Activated CD4-positive, CD25-positive, alpha-beta regulatory T cell treated with anti-CD3 and anti-CD28 coated beads, Interleukin-2, amount 50 U/mL, for 24 hours (primary cell): ENCODE measurements around the gene C15orf61.

Source experiments
- ATAC-seq, 2 donors: fragments of 150-1000 bp; cut with Tn5 transposase; one replicate each; pipeline ENCODE4 v1.10.0; 2021; ENCODE audit warnings: mild to moderate bottlenecking in 1 of 2, moderate library complexity in 1 of 2

The C15orf61 gene

DNA sequence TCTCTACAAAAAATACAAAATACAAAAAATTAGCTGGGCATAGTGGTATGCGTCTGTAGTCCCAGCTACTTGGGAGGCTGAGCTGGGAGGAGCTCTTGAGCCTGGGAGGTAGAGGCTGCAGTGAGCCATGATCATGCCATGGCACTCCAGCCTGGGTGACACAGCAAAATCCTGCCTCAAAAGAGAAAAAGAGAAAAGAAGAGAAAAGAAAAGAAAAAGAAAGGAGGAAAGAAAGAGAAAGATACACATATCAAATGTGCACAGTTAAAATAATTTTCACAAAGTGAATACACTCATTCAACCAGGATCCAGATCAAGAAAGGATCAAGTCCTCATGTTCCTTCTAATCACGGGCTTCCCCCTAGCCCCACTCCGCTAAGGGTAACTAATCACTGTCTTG is 5.8 kb upstream of the C15orf61 start:
- no peak for ATAC-seq

DNA sequence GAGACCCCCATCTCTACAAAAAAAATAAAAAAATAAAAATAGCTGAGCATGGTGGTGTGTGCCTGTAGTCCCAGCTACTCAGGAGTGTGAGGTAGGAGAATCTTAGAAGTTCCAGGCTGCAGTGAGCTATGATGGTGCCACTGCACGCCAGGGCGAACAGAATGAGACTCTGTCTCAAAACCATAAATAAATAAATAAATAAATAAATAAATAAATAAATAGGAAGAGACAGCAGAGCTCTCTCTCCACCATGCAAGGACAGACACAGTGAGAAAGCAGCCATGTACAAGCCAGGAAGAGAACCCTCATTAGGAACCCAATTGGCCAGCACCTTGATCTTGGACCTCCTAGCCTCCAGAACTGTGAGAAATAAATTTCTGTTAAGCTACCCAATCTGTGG is 5.4 kb upstream of the C15orf61 start:
- no peak for ATAC-seq

DNA sequence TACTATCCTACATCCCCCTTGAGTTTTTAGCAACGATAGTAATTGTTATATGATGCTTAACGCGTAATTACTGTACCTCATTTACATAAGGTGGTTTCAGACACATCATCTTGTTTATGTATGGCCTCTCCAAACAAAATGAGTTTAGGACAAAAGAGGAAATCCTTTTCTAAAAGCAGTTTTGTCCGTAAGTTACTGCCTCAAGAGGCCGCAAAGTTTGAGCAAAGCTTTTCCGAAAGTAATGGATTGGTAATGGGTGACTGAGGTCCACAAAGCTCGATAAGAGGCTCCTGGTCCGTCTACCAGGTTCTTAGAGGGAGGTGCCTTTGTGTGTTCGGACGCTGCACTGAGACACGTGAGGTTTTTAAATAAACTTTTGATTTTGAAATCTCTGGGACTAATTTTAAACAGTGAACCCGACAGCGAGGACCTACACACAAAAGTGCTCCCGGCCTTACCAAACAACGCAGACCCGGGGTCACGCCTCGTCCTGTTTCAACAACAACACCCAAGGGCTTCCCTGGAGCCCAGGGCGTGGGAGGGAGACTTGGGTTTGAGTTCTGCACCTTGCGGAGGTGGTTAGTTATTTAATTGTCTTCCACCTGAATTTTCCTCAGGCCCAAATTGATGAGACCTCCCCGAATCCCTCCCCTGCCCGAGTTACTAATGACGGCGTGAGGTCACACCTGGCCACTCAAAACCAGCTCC is 456 bp upstream of the C15orf61 start:
- ATAC-seq, result no peak

DNA sequence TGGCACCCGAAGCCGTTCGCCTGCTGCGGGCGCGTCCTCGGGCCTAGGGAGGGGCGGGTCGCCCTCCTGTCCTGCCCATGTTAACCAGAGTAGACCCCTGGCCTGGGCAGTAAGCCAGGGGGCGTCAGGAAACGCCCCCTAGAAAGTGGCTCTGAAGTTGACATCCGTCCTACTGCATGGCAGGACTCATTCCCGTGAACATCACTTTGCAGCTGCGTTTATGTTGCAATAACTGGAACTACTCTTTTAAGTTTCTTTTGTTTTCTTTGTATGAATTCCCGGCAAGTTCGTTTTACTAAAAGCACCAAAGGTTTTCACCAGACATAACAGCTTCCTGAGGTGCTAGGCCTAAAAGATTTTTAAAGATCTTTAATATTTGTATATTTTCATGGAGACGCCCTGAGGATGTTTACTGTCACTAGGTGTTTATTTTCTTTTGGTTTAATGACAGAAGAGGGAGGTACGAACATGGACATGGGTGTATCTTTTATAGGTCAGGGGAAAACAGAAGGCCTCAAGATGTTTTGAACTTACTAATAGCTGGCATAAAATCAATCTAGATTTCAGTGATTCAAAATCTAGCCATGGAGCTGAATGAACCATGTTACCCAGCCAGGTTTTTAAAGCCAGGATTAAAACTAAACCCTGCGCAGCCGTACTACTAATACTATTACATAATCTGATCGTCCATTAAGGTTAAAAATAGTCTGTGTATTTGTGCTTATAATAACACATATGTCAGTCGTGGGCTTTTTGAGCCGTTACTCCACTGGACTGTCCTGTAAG is 1.0 kb downstream of the C15orf61 start:
- ATAC-seq, result no peak

DNA sequence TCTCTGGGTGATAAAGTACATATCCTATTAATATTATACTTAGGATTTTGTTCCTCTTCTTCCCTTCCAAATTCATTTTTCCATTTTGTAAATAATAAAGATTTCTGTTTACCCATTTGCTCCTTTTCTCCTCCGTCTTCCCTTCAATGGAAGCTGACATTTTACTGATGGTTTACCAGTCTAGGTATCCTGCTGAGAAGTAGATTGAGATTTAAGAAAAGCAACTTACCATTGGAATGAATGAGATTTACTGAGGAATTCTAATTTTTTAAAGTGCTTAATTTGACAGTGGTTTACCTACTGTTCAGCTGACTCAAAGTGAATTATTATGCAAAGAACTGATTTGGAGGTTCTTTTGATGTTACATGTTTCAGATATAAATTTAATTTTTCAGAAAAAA is 2.4 kb downstream of the C15orf61 start:
- ATAC-seq, result no peak

DNA sequence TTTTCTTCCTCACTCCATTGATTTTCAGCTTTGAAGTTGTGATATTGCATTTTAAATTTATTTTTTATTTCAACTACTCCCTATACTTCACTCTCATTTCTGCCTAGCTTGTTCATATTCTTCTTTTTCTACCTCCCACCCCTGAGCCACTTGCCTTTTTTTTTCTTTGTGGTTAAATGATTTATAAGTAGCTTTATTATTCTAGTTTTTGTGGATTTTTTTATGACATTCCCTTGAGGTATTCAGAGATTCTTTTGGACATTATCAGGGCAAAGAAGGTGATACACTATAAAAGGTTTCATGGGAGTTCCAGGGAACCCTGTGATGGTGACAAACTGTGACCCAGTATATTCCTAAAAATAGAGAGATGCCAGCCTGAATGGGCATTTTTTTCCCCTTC is 3.3 kb downstream of the C15orf61 start:
- ATAC-seq, result no peak

DNA sequence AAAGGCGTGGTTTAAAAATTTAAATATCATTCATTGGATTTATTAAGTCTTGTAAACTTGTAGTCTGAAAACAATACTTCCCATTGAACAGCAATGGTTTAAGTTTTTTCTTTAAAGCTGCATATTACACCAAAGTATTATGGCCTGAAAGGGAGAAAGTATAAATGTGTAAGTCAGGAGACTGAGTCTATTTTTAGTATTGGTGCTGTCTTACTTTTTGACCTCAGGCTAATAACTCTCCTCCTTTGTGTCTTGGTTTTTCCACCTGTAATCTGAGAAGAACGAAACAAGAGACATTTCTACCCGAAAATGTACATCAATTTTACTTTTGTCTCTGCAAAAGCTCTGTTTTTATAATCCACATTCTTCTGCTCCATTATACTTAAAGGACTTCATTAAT is 7.6 kb downstream of the C15orf61 start:
- ATAC-seq, result no peak

DNA sequence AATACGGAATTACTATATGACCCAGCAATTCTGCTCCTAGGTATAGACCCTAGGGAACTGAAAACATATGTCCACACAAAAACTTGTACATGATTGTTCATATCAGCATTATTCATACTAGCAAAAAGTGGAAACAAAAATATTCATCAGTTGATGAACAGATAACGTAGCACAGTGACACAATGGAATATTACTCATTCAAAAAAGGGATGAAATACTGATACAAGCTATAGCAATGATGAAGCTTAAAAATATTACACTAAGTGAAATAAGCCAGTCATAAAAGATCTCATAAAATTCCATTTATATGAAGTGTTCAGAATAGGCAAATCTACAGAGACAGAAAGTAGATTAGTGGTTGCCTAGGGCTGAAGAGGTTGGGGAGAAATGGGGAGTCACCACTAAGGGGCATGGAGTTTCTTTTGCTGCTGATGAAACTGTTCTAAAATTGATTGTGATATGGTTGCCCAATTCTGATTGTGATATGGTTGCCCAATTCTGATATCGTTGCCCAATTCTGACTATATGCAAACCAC is 10.5 kb downstream of the C15orf61 start:
- peak; percentile 92 to 97 for ATAC-seq

DNA sequence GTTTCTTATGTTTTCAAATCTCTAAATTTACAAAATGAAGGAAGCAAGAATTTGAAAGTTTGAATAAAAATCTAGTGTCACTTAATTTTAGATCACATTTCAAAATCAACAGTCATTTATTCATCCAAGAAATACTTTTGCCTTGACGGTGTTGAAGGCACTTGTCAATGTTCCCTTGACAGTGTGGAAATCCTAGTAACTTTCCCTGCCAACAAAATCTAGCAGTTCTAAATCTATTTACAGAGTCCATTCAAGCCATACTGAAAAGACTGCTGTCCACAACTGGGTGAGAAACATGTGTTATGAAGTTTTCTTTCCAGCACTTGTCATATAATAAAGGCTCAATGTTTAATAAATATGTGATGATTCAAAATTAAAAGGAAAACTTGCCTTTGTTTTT is 12.9 kb downstream of the C15orf61 start:
- no peak for ATAC-seq

DNA sequence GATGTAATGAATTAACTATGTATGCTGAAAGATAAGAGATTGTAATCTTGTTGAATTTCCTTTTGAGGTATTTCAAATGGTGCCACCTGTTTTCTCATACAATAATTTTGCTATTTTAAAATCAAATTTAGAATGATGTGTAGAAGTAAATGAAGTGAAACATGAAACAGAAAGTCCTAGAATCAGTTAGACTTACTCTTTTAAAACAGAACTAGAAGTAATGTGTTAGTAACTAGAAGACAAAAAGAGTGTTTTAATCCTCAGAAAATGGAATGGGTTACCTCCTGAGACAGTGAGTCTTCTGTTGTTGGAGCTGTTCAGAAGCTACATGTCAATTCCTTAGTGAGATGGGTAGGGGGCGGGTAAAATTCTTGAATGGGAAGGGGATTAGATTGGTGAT is 13.4 kb downstream of the C15orf61 start:
- ATAC-seq, result no peak

DNA sequence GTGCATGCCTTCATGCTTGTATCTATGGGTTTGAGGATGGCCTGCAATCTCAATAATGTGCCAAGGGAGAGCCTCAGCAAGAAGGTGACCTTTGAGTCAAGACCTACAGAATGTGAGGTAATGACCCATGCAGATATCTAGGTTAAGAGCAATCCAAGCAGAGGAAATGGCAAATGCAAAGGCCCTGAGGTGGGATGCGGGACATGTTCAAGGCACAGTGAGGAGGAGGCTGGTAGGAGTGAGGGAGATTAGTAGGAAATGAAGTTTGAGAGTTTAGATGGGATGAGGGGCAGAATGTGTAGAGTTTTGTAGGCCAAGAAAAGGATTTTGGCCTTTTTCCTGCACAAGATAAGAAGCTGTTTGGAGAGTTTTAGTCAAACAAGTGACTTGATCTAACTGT is 16.8 kb downstream of the C15orf61 start:
- no peak for ATAC-seq

DNA sequence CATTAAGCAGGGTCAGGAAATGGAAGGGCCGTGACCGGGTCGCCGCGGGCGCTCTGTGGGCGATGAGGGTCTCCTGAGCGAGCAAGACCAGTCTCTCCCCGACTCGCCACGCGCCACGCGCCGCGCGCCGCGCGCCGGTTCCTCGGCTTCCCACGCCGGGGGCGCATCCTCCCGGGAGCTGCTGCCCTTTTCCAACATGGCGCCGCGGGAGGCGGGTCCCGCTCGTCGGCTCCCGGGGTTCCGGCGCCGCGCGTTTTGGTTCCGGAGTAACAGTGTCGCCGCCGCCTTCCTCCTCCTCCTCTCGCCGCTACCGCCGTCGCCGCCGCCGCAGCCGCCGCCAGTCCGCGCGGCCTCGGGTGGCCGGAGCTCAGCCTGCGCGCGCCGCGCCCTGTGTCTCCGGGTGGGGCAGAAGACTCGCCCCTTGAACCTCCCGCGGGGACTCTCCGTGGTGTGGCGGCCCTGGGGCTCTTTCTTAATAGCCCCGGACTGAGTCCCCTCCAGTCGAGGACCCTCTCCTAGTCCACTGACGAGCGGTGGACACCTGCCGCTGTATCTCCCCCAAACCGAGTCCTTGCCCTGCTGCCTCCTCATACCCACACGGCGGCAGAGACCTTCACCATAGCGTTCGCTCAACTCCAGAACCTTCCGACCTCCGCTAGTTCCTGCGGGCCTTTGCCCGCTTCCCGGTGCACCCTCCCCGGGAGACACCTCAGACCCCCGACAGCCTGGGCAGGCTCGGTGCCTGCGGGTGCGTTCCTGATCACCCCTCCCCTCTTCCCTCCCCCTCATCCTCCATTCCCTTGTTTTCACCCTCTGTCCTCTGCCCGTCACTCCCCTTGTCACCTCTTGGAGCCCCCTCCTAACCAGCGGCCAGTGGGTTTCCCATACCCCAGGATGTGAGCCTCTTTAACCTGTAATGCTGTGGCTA is 21.8 kb downstream of the C15orf61 start, which contains the start of gene MAP2K5:
MAP2K5 (plus strand) TSS at position 284 of the 928 bp plus-strand sequence; CDS start at position 917, 633 bp downstream.
- ATAC-seq, result peak; percentile 68 to 71

DNA sequence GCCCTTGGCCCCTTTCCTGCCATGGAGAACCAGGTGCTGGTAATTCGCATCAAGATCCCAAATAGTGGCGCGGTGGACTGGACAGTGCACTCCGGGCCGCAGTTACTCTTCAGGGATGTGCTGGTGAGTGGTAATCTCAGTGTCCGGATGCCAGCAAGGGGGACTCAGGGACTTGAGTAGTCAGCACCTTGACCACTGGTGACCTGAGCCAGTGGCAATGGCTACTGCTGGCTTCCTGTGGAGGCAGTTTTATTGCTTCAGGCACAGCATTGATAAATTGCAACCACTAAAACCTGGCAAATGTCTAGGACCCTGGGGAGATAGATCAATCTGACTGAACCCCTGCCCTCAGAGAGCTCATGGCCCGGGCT is 22.4 kb downstream of the C15orf61 start:
- ATAC-seq, result no peak

DNA sequence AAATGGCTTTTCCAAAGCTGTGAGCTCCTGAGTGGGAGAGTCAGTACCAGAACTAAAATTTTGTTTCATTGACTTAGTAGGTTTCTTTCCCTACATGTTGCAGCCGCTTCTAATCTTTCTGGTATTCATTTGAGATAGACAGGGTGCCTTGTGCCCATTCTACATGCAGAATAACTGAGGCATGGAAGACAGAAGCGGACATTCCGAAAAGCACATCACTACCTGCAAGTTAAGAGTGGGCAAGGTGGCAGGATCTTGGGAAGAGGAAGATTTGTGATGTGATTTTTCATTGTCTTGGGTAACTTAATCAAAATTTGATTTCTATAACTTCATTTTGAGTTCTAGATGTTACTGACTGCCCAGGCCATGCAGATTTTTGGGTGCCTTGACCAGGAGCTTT is 23.5 kb downstream of the C15orf61 start:
- no peak for ATAC-seq

DNA sequence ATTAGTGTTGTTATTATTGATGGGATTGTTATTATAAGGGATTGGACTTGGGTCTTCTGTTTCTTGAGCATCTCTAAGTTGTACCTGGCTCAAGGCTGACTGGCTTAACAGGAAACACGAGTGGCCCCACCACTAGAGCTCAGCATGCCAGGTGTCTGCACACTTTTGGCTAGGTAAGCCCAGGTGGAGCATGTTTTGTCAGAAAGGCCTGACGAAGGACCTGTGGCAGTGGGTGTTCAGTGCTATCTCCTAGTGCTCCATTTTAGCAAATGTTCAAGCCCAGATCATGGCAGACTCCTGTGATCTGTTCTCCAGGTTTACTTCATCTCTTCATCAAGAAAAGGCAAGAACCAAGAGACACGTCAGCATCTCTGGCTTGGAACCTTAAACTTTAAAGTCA is 24.9 kb downstream of the C15orf61 start:
- ATAC-seq, result no peak

DNA sequence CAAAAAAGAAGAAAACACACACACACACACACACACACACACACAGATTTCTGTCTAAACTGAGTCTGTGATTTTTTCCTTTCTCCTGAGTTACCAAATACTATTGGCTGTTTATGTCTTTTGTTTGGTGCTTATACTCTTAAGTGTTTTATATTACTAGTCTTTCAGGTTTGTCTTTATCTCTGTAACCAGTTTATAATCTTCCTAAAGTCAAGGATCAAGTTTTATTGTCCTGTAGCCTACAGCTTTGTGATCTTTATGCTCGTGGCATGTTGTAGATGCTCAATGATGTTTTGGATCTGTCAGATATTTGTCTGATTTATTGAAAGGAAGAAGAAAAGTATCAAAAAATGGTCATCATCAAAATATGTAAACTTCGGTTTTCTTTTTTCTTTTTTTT is 26.1 kb downstream of the C15orf61 start:
- no peak for ATAC-seq

DNA sequence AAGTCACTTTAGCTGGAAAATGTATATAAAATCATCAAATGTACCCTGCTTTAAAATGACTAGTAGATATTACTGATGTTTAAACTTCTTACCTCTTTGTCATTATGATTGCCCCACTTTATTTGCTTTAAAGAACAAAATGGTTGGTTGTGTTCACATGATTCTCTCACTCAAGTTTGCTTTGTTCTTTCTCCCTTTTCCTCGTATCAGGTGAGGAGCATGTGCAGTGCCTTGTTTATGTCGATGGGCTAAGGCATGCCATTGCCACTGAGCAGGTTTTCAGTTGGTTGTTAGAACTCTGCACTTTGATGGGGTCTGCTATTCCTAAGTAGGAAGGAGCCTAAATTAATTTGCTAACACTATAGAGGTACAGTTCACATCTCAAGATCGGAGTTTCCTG is 26.9 kb downstream of the C15orf61 start:
- ATAC-seq, result no peak

DNA sequence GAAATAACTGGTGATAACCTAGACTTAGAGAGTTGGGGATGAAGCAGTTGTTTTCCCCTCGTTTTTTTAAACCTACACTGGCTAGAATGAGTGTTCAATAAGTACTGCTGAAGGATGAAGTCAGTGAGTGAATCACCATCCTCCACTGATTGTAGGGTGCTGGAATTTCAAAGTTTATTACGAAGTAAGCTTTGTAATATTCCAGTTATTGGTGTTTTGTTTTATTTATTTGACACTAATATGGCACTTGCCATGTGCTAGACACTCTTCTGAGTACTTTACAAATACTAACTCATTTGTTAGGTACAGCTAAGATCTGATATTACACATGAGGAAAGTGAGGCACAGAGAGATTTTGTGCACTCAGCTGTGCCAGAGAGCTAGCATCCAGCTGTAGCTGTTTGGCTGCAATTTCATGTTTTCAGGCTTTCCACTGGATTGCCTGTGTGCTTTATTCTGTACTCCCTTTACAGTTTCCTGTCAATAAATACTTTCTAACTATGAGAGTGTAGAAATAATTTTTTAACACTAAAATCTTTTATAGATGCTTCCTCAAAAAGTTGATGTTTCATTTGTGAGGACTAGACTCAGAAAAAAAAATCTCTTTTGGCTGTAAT is 27.4 kb downstream of the C15orf61 start:
- no peak for ATAC-seq

DNA sequence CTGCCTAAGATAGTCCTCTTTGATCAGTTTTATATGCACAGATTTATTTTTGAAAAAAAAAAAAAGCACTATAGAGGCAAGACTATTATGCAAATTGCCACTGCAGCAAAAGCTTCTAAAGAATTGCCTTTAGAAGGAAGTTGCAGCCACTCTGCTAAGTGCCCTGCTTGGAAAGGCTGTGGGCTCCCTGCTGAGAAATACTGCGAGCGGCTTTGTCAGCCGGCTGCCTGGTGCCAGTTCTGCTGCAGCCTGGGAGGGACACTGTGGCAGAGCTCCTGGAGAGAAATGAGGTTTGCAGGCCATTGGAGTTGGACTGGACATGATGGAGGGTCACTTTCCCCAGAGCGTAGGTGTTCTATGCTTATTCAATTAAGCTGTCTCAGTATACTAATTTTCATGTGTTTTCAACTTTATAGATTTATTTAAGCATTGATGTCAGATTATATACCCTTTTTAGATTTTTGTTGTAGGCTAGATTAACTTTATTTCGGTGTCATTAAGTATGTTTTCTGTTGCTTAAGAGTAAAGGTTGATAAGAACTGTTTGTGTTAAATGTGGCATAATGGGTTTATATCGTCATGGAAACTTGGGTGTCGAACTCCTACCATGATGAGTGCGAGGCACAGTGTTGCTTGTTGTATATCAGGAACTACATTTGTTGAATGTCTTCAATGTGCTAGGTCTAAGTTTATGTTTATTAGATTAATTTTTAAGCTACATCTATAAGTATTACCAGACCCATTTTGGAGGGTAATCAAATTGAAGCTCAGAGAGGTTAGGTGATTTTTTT is 28.1 kb downstream of the C15orf61 start:
- ATAC-seq, result no peak

DNA sequence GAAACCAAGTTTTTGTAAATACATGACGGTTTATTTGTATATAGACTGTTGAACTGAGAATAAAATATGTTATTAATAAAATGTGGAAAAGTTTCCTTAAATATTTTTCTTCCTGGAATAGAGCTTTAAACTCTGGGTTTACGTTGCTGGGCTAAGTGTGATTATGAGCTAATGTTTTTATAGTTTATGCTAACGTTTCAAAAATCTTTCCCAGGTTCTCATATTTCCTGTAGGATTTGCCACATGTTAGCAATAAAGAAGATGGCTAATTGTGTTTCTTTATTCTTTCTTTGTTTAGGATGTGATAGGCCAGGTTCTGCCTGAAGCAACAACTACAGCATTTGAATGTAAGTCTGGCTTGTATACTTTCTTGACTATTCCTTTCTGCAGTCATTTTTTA is 28.8 kb downstream of the C15orf61 start:
- ATAC-seq, result no peak

DNA sequence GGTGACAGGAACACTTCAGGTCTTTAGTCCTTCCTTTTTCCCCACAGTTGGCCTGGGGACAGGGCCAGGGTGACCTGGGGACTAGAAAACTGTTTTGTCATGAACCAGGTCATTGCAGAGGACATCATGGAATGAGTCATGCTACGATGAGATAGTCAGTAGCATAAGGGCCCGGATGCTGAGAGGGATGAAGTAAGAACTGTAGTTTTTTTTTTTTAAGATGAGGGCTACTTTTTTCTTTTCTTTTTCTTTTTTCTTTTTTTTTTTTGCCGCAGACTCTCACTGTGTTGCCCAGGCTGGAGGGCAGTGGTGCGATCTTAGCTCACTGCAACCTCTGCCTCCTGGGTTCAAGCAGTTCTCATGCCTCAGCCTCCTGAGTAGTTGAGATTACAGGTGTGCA is 29.6 kb downstream of the C15orf61 start:
- no peak for ATAC-seq
